Coronary artery (tissue), 2 donors: ENCODE results near the gene HDC.

Experiments used
- DNase-seq: peaks from one replicate; pipeline ENCODE4 v3.0.0-alpha.2; 2017; ENCODE audit warnings: low spot score
- H3K27ac ChIP-seq, 2 donors: fragments of 200-600 bp; sonication (generic); one replicate each; pipeline ENCODE4 v1.5.1; 2016 to 2019
- H3K4me3 ChIP-seq: fragments of 200-600 bp; sonication (generic); 2 replicates; pipeline ENCODE4 v1.5.1; 2016; ENCODE audit warnings: mild to moderate bottlenecking, moderate library complexity
- TF ChIP-seq, protein P1 (sequence below): fragments of 200-600 bp; sonication (generic); IDR thresholded peaks from one replicate; pipeline ENCODE4 v1.5.1; 2019; ENCODE audit warnings: antibody characterized with exemption

Gene HDC

DNA sequence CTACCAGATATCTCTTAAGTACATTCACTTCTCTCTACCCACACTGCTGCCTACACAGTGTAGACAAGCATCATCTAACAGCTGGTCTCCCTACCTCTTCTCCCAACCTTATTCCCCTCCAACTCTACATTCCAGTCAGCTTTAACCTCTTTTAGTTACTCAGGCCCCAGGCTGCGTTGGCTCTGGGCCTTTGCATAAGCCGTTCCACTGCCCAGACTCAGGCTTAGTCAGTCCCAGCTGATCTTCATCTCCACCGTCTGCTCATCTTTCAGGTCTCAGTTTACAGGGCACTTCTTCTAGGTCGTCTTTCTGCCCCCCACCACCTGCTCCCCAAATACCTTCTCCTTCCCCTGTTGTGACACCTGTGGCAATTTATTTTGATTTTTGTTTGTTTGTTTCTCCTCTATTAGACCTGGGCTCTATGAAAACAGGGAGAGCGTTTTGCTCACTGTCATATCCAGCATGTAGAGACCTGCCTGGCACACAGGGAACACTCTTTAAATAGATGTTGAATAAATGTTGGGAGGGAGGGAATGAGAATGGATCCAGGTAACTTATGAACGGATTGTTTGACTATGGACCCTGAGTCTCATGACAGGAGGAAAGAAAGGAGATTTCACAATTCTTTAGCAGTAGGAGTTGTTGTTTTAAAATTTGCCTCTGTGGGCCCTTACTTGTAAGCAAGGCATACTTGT, 72.5 kb downstream of the HDC start:
- no peak overlapping the region for H3K27ac ChIP-seq
- TF ChIP-seq, protein P1, sequence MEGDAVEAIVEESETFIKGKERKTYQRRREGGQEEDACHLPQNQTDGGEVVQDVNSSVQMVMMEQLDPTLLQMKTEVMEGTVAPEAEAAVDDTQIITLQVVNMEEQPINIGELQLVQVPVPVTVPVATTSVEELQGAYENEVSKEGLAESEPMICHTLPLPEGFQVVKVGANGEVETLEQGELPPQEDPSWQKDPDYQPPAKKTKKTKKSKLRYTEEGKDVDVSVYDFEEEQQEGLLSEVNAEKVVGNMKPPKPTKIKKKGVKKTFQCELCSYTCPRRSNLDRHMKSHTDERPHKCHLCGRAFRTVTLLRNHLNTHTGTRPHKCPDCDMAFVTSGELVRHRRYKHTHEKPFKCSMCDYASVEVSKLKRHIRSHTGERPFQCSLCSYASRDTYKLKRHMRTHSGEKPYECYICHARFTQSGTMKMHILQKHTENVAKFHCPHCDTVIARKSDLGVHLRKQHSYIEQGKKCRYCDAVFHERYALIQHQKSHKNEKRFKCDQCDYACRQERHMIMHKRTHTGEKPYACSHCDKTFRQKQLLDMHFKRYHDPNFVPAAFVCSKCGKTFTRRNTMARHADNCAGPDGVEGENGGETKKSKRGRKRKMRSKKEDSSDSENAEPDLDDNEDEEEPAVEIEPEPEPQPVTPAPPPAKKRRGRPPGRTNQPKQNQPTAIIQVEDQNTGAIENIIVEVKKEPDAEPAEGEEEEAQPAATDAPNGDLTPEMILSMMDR, result no peak
- DNase-seq, result no peak
- H3K4me3 ChIP-seq, result no peak overlapping the region

DNA sequence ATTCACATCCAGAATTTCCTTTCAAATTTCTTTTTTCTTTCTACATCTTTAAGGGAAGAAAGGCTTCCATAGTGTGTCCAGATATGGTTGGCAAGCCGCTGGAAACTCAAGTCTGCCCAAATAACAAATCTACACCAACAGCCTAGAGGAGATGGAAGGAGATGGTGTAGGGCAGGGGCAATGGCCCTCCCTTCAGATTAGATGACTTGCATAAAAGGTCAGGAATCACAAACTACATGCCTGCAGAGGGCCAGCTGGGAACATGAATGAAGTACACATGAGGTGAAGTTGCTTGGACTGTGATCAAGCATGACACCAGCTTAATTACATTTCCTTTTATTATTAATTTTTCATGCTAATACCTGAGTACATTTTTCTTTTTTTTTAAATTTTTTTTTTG, 73.4 kb downstream of the HDC start:
- no peak overlapping the region for H3K27ac ChIP-seq
- H3K4me3 ChIP-seq, result no peak overlapping the region
- TF ChIP-seq, protein P1, result no peak
- no peak for DNase-seq
